C4-2B (cell line): ENCODE results near the gene F2RL1.

Source experiments
- ZFX ChIP-seq: fragments of 450-650 bp; IDR thresholded peaks from 2 replicates; pipeline ENCODE4 v1.6.1; 2017
- TF ChIP-seq, protein P1 (sequence below): fragments of 450-650 bp; conservative IDR thresholded peaks from 2 replicates; pipeline ENCODE4 v1.5.1; 2017; ENCODE audit warnings: mild to moderate bottlenecking

DNA sequence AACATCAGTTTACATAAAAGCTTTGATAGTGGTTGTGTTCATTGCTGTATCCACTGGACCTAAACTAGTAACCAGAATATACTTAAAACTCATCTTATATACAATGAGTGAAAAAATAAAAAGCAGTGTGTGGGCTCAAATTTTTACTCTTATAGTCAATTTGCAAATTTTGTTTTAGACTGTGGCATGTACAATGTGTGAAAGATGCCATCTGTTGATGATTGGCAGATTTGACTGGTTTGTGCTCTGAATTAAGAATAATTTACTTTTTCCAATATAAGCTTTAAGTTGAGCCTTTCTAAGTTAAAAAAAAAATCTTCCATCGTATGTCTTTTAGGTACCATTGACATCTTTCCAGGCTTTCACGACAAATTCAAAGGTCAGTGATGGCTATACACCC is 42.4 kb upstream of the F2RL1 start:
- TF ChIP-seq, protein P1, sequence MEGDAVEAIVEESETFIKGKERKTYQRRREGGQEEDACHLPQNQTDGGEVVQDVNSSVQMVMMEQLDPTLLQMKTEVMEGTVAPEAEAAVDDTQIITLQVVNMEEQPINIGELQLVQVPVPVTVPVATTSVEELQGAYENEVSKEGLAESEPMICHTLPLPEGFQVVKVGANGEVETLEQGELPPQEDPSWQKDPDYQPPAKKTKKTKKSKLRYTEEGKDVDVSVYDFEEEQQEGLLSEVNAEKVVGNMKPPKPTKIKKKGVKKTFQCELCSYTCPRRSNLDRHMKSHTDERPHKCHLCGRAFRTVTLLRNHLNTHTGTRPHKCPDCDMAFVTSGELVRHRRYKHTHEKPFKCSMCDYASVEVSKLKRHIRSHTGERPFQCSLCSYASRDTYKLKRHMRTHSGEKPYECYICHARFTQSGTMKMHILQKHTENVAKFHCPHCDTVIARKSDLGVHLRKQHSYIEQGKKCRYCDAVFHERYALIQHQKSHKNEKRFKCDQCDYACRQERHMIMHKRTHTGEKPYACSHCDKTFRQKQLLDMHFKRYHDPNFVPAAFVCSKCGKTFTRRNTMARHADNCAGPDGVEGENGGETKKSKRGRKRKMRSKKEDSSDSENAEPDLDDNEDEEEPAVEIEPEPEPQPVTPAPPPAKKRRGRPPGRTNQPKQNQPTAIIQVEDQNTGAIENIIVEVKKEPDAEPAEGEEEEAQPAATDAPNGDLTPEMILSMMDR, result no peak
- no peak for TF ChIP-seq ZFX
